ENCODE measurements around the gene FMO5. TPM values are rescaled to one million over a fixed set of nuclear protein-coding genes. Genes with fewer than 3 reads are reported as not detected.

The FMO5 gene
- total RNA-seq, 1 experiment from 2014 or later: 2.8 TPM

GRCh38 chr1:147210987-147211386 is 14.2 kb downstream of the FMO5 start:
- no peaks in the 10 kb centered on the region for H3K27me3 ChIP-seq (ENCODE audit: low read length)
- H3K9me3 ChIP-seq (ENCODE audit: low read length): no peaks in the 10 kb centered on the region
- intact Hi-C loops (cut with micrococcal nuclease): no loop called here
- H3K27ac ChIP-seq (ENCODE audit: low read length): no peak overlapping the region
- H3K79me2 ChIP-seq (ENCODE audit: low read length): no peaks in the 10 kb centered on the region
- ATAC-seq (no peak), DNase-seq (no peak)
- TF ChIP-seq EZH2 (IDR thresholded peaks at IDR 0.05; ENCODE audit: low read length, unreplicated experiment) (no peak), EZH2phosphoT487 (IDR thresholded peaks at IDR 0.05; ENCODE audit: borderline replicate concordance, low read length) (no peak)
- TF ChIP-seq, protein P1, sequence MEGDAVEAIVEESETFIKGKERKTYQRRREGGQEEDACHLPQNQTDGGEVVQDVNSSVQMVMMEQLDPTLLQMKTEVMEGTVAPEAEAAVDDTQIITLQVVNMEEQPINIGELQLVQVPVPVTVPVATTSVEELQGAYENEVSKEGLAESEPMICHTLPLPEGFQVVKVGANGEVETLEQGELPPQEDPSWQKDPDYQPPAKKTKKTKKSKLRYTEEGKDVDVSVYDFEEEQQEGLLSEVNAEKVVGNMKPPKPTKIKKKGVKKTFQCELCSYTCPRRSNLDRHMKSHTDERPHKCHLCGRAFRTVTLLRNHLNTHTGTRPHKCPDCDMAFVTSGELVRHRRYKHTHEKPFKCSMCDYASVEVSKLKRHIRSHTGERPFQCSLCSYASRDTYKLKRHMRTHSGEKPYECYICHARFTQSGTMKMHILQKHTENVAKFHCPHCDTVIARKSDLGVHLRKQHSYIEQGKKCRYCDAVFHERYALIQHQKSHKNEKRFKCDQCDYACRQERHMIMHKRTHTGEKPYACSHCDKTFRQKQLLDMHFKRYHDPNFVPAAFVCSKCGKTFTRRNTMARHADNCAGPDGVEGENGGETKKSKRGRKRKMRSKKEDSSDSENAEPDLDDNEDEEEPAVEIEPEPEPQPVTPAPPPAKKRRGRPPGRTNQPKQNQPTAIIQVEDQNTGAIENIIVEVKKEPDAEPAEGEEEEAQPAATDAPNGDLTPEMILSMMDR (conservative IDR thresholded peaks at IDR 0.05; ENCODE audit: low read depth, low read length): no peak
- H3K4me3 ChIP-seq (ENCODE audit: low read length): no peak overlapping the region
- CTCF ChIA-PET: no interaction called here
- H3K9me2 ChIP-seq (replicated peaks; ENCODE audit: low read length): no peaks in the 10 kb centered on the region
- no TSS peak for BruUV-seq (replicated peaks)
- H3K4me2 ChIP-seq (ENCODE audit: low read length): no peak overlapping the region
- no peak overlapping the region for H3K9ac ChIP-seq (ENCODE audit: low read length)
- POLR2A ChIA-PET (ENCODE audit: unreplicated experiment): interaction anchor here (0.6 kb wide), 1 partner anchor 18 kb away, joined by 4 read pairs; no protein-coding TSS in a partner anchor
- H3K4me1 ChIP-seq (ENCODE audit: insufficient read depth, low read length): peaks cover 8% of the 10 kb centered on the region
- no peaks in the 10 kb centered on the region for H4K20me1 ChIP-seq (ENCODE audit: low read length)
- no peak overlapping the region for H2AFZ ChIP-seq (ENCODE audit: low read length)
- no peaks in the 10 kb centered on the region for H3K36me3 ChIP-seq (ENCODE audit: low read depth, low read length)
- H3F3A ChIP-seq (ENCODE audit: low read length, unreplicated experiment): no peaks in the 10 kb centered on the region

DNA sequence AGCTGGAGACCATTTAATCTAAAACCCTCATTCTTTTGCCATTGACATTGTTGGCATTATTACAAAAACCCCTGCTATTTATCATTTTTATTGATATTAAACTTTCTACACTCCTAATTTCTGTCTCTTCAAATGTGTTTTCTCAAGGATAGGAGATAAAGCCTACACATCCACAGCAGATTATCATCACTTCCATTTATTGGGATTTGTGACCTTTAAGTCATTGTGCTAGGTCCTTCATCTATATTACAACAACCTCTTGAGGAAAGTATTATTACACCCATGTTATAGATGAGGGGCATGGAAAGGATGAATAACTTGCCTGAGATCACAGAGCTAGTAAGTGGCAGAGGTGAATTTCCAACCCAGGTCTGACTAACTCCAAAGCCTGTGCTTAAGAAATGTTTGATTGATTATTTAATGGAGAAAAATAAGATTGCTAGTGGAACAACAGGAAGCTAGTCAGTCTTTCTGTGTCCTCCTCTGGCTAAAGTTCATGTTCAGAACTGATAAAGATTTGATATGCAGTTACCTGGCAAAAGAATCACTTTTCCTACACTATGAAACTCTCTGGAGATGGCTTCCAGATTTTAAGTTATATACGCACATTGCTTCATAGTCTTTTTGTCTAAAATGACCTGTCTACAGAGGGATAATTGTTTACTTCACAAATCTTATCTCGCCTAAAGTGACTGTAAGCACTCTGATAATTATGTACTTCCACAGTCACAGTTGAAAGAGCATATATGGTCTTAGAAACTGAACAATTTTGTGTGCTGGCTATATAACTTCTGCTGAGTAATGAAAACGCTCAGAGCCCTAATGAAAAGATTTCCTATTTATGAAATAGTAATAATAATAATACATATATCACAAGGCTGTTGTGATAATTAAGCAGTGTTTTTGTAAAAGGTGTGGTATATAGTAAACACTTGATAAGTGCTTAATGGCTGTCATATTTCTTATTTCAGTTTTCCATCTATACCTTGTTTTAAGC is 15.0 kb downstream of the FMO5 start:
- TF ChIP-seq, protein P1 (conservative IDR thresholded peaks at IDR 0.05; ENCODE audit: low read depth, low read length): no peak
- TF ChIP-seq EZH2 (IDR thresholded peaks at IDR 0.05; ENCODE audit: low read length, unreplicated experiment) (no peak), EZH2phosphoT487 (IDR thresholded peaks at IDR 0.05; ENCODE audit: borderline replicate concordance, low read length) (no peak)
- Histone ChIP-seq H4K20me1 (ENCODE audit: low read length) (no peaks in the 10 kb centered on the region), H3K4me2 (ENCODE audit: low read length) (no peak overlapping the region), H3K9me2 (replicated peaks; ENCODE audit: low read length) (no peaks in the 10 kb centered on the region), H3K79me2 (ENCODE audit: low read length) (no peaks in the 10 kb centered on the region), H2AFZ (ENCODE audit: low read length) (no peak overlapping the region), H3K4me1 (ENCODE audit: insufficient read depth, low read length) (peaks cover 5% of the 10 kb centered on the region), H3K9ac (ENCODE audit: low read length) (no peak overlapping the region), H3K27ac (ENCODE audit: low read length) (no peak overlapping the region), H3K27me3 (ENCODE audit: low read length) (no peaks in the 10 kb centered on the region), H3K36me3 (ENCODE audit: low read depth, low read length) (no peaks in the 10 kb centered on the region), H3K4me3 (ENCODE audit: low read length) (no peak overlapping the region), H3K9me3 (ENCODE audit: low read length) (no peaks in the 10 kb centered on the region), H3F3A (ENCODE audit: low read length, unreplicated experiment) (no peaks in the 10 kb centered on the region)
- intact Hi-C loops (cut with micrococcal nuclease): no loop called here
- BruUV-seq (replicated peaks): no TSS peak
- no peak for ATAC-seq
- DNase-seq: no peak
- ChIA-PET POLR2A (ENCODE audit: unreplicated experiment) (interaction anchor here (0.6 kb wide), 1 partner anchor 17 kb away, joined by 4 read pairs; no protein-coding TSS in a partner anchor), CTCF (no interaction called here)

DNA sequence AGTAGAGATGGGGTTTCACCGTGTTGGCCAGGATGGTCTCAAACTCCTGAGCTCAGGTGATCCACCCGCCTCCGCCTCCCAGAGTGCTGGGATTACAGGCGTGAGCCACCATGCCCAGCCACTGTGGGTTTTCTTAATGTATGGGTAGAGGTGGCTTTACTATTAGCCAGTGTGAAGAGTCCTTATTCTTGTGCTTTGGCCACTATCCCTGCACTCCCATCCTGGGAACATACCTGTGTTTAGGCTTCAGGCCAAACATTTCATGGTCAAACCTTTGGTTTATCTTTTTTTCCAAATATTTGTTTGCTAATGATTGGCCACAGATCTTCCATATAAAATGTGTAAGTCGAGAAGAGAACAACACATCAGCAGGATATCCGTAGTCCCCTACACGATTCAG is 16.5 kb downstream of the FMO5 start:
- H3K9me2 ChIP-seq (replicated peaks; ENCODE audit: low read length): no peaks in the 10 kb centered on the region; the same call in 1 of the 2 replicates
- BruUV-seq (replicated peaks): no TSS peak
- H3K36me3 ChIP-seq (ENCODE audit: low read depth, low read length): no peaks in the 10 kb centered on the region
- H3F3A ChIP-seq (ENCODE audit: low read length, unreplicated experiment): no peaks in the 10 kb centered on the region
- no peak for DNase-seq
- no peaks in the 10 kb centered on the region for H4K20me1 ChIP-seq (ENCODE audit: low read length)
- no peaks in the 10 kb centered on the region for H3K4me1 ChIP-seq (ENCODE audit: insufficient read depth, low read length)
- CTCF ChIA-PET: no interaction called here
- H3K27ac ChIP-seq (ENCODE audit: low read length): no peak overlapping the region
- POLR2A ChIA-PET (ENCODE audit: unreplicated experiment): no interaction called here
- H3K4me2 ChIP-seq (ENCODE audit: low read length): no peak overlapping the region
- no peaks in the 10 kb centered on the region for H3K27me3 ChIP-seq (ENCODE audit: low read length)
- H3K9ac ChIP-seq (ENCODE audit: low read length): no peak overlapping the region
- H3K4me3 ChIP-seq (ENCODE audit: low read length): no peak overlapping the region
- ATAC-seq: no peak
- no peak overlapping the region for H2AFZ ChIP-seq (ENCODE audit: low read length)
- TF ChIP-seq EZH2phosphoT487 (IDR thresholded peaks at IDR 0.05; ENCODE audit: borderline replicate concordance, low read length): no peak
- TF ChIP-seq, protein P1 (conservative IDR thresholded peaks at IDR 0.05; ENCODE audit: low read depth, low read length): no peak
- no peak for TF ChIP-seq EZH2 (IDR thresholded peaks at IDR 0.05; ENCODE audit: low read length, unreplicated experiment)
- intact Hi-C loops (cut with micrococcal nuclease): no loop called here
- H3K79me2 ChIP-seq (ENCODE audit: low read length): no peaks in the 10 kb centered on the region
- no peaks in the 10 kb centered on the region for H3K9me3 ChIP-seq (ENCODE audit: low read length)
